DMS 273 treated with DMSO at 0.1 percent for 48 hours (cell line): ENCODE data around the gene PRDM13.
"Not testable (repeated sequence)": the region's sequence is repeated elsewhere in the genome, so short reads cannot be mapped to it uniquely, and the experiment has no call there.

Experiments used
- DNase-seq: peaks from one replicate; lab custom pipeline; 2025; lab: John Stamatoyannopoulos, UW

PRDM13 gene

GRCh38 chr6:99603421-99604165 is 3.0 kb upstream of the PRDM13 start:
- DNase-seq = no peak

DNA sequence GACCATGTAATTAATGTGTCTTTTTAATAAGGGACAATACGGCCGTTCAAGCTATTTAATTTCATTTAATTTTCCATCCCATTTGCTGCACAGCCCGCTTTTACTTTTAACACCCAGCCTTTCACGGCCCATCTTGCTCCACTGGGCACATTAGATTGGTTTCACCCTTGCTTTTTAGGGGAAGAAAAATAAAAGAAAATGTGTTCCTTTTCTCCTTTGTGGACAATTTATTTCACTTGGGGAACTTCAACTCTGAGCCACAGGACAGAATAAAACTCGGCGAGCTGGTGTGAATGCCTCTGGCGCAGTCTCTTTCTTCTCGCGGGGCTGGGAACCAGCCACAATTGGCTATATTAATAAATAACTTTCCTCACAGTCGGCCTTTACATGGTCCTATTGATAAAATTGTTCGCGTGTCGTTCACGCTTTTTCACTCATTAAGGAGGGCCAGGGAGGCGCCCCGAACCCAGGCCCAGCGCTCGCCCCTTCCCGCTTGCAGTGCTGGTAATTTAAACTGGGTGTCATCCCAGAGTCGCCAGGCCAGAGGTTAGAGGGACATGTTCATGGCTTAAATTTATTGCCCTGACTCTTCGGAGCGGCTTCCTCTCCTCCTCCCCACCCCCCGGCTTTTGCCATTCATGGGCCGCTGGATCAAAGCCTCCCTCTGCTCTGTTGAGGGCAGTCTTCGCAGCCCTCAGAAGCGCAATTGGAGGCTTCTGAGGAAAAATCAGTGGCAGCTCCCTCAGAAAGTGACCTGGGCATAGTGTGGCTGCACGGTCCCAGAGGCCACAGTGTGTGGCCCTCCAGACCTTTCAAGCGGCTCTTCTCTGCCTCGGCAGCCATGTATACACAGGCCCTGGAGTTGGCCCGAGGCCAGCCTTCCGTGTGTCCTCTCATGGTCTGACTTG is 2.2 kb upstream of the PRDM13 start:
- DNase-seq = no peak

GRCh38 chr6:99605074-99605734 is 1.4 kb upstream of the PRDM13 start:
- no peak for DNase-seq

DNA sequence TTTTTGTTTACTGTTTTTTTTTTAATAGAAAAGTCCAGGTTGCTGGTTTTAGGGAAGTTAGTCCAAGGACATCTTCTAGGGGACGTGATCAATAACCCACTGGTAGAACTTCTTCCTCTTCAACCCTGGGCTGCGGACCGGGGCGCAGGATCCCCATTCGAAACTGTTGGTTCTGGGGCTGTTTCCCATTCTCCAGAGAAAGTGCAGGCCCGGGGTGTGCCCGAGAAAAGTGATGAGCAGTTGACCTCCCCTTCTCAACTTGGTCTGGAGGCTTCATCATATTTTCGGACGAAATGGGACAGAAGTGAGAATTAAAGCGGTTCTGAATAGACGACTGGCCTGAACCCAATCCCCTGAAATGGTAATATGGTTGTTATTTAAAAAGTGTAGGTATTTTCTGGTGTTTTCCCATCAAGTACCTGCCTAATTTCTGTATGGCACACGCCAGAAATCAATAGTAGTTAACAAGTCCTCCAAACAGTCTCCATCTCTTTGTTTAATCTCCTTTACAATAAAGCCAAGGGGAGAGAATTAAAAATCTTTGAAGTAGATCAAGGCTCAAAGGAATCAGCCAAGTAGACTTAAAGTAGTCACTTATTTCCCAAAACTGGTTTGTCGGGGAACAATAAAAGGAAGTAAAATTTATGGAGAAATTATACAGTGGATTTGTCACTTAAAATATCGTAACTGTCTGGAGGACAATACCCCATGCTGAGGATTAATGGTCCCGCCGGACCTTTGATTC is 550 bp upstream of the PRDM13 start:
- DNase-seq = no peak

GRCh38 chr6:99607416-99608036 is 893 bp downstream of the PRDM13 start:
- no peak for DNase-seq

DNA sequence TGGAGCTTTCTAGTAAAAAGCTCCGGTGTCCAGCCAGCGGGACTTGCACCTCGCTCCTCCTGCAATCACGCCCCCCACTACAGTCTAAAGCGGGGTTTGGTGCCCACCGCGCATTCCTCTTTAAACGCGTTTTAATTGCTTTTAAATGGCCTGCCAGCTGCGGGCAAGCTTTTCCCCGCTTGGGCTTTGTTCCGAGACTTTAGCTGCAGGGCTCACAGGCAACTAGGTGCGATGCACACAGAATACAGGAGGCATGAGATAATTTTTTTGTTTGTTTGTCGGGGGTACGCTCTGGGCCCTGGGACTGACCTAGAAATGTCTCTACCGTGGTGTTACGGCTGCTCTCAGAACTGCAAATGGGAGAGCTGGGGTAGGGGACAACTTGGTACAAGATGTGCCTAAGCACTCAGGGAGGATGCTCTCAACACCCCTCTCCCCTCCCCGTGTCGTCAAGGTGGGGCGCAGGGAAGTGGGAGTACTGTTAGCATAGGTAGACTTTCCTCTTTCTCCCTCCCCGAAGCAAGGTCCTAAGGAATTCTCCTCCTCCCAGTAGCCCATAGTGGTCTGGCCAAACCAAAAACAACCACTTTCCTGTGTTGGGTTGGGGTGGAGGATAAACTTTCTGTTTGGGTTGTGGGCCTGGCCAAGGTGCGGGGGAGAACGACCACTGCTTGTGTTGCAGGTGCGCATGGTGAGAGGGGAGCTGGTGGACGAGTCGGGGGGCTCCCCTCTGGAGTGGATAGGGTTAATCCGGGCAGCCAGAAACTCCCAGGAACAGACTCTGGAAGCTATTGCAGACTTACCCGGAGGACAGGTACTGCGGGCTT is 1.6 kb downstream of the PRDM13 start:
- no peak for DNase-seq

GRCh38 chr6:99608886-99609482 is 2.4 kb downstream of the PRDM13 start:
- no peak for DNase-seq

GRCh38 chr6:99609905-99610489 is 3.4 kb downstream of the PRDM13 start:
- DNase-seq = no peak

GRCh38 chr6:99611148-99611547 is 4.5 kb downstream of the PRDM13 start:
- no peak for DNase-seq

DNA sequence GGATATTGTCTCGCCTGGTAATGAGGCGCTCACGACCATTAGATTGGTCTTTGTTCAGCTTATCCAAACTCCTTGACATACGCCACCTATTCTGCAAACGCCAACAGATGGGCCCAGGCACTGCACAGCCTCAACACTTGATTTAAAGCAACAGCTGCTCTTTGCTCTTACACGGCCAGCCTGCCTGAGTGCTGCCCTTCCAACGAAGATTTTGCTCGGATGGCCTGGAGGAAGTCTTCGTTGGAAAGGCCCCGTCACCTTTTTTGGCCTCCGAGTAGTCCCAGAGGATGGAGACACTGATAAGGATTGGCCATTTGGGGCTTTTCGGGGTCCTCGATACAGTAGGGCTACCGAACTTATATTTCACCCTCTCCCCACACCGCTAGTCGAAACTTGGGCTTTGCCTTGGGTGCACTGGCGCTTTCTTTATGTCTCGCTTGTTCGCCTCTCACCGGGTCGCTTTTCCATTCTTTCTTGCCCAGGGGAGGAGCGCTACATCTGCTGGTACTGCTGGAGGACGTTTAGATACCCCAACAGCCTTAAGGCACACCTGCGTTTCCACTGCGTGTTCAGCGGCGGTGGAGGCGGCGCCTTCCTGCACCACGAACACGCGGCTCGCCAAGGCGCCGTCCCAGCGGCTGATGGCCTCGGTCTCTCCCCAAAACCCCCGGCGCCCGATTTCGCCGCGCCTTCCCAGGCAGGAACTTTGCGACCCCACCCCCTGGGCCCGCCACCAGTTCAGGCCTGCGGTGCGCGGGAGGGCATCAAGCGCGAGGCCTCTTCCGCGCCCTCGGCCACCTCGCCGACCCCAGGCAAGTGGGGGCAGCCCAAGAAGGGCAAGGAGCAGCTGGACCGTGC is 6.1 kb downstream of the PRDM13 start:
- DNase-seq = peak; percentile 69

DNA sequence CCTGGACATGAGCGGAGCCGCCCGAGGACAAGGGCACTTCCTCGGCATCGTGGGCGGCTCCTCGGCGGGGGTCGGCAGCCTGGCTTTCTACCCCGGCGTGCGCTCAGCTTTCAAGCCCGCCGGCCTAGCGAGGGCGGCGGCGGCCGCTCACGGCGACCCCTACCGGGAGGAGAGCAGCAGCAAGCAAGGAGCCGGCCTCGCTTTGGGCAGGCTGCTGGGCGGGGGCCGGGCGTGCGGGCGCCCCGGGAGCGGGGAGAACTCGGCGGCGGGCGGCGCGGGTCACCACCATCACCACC is 6.7 kb downstream of the PRDM13 start:
- DNase-seq = peak; percentile 14

GRCh38 chr6:99613705-99614429 is 7.2 kb downstream of the PRDM13 start:
- peak; percentile 17 for DNase-seq

GRCh38 chr6:99614430-99615186 is 8.0 kb downstream of the PRDM13 start:
- DNase-seq = peak; percentile 70

- no peak for DNase-seq
These were observed 10.5 kb downstream of the PRDM13 start for GRCh38 chr6:99617131-99617530.

DNA sequence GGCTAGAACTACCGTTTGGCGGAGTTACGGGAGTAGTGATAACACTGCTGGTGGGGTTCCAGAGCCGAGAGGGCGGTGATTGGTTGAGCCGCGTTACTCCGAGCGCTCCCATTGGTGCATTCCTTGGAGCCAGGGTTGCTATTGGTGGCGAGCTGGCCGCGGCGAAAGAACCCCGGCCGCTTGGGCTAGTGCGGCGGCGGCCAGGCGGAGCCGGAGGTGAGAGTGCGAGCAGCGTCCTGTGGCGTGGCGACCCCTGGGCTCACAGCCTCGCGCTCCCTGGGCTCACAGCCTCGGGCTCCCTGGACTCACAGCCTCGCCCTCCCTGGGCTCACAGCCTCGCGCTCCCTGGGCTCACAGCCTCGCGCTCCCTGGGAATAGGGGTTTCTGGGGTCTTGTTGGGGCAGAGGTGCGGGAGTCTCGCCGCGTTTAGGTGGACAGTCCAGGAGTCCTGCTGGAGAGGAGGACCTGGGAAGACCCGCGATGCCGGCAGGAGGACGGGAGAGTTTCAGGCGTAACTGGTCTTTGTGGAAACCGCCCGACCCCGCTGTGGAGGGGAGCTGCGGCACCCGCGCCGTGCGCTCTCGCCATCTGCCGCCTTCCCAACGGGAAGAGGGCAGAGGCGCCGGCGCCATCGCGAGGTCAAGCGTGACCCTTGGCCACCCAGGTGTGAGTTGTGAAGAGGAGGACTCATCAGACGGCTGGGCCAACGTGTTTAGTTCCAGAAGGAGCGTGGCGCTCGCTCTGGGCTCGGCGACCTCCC is 12.2 kb downstream of the PRDM13 start:
- no peak for DNase-seq

- DNase-seq = no peak
These were observed 12.8 kb downstream of the PRDM13 start for GRCh38 chr6:99619409-99619762.

DNA sequence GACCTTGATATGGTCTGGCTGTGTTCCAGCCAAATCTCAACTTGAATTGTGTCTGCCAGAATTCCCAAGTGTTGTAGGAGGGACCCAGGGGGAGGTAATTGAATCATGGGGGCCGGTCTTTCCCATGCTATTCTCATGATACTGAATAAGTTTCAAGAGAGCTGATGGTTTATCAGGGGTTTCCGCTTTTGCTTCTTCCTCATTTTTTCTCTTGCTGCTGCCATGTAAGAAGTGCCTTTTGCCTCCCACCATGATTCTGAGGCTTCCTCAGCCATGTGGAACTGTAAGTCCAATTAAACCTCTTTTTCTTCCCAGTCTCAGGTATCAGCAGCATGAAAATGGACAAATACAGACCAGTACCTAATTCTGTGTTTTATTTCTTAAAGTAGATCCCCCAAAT is 15.4 kb downstream of the PRDM13 start:
- not testable (repeated sequence) for DNase-seq
